ENCODE measurements around the gene MTARC2. TPM values are rescaled to one million over a fixed set of nuclear protein-coding genes. Genes with fewer than 3 reads are reported as not detected.
A peak's percentile ranks its signal among the peaks of the same experiment; 100 is the strongest.

MTARC2 gene
- total RNA-seq, 1 donor from 2014 or later: 23.5 TPM

DNA sequence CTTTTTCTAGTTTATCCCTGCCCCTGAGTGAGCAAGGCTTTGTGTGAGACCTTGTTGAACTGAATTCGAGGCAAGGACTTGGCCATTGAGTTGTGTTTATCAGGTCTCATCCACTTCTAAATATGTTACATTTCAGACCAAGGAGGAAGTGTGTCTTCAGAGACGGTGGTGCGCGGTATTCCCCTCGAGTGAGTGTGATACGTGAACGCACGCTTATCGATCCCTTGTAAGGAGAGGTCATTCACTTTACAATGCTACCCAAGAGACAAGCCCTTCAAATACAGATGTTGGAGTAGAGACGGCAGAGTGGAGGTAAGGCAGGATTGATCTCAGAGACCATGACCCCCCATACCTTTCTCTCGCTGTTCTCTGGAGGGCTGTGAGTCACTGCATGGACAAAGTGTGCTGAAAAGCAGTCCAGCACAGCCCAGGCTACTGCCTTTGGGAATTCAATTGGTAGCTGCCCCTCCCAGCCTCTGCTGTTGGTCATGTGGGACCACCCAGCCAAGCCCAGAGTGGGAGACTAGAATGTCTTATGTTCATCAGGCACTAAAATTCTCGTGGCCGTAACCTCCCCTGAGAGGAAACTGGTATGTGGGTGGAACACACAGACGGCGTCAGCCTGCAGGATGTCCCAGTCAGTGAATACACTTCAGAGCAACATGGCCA lies 22.3 kb downstream of the MTARC2 start:
- DNase-seq: no peak

DNA sequence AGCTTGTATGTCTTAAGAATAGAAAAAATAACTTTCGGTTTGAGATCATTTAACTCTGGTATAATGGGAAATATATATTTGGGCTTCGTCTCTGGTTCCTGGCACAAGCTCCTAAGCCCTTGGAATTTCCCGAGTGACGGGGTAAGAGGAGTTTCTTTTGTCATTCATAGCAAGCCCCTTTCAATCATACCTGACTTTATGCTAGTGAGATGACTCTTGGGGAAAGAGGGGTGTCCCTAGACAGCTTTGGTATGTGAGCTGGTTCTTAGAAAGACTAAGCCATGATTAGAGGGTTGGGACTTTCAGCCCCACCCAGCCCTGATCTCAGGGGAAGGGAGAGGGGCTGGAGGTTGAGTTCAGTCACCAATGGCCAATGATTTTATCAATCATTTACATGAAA lies 24.7 kb downstream of the MTARC2 start:
- DNase-seq: no peak

DNA sequence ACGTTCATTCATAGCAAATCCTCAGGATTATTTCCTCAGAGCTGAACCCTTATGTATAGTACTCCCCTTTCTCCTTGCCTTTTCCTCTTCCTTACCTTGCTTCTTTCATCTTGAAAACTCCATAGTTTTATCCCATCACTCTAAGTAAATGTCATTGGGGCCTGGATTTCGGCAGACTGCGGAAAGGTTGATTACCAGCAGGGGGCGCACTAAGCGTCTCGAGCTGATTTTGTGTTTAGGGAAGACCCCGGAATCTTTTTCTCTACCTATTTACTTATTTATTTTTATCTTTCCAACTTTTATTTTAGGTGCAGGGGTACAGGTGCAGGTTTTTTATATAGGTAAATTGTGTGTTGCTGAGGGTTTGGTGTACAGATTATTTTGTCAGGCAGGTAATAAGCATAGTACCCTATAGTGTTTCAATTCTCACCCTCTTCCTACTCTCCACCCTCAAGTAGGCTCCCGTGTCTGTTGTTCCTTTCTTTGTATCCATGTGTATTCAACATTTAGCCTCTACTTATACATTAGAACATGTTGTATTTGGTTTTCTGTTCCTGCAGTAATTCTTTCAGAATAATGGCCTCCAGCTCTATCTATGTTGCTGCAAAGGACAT lies 27.2 kb downstream of the MTARC2 start:
- peak; percentile 73 for DNase-seq

DNA sequence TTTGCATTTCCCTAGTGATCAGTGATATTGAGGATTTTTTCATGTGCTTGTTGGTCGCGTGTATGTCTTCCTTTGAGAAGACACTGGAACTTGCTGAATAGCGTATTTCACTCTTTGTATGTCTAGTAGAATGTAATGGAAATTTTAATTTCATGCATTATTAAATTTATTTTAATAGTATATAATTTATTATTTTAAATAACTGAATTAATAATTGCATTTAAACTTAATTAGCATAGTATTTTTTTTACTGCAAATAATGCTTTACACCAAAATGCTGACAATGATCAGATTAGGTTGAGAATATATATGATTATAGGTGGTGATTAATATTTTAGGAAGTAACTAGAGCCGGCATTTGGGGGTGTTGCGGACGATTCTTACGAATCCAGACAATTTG lies 28.1 kb downstream of the MTARC2 start:
- DNase-seq: no peak

DNA sequence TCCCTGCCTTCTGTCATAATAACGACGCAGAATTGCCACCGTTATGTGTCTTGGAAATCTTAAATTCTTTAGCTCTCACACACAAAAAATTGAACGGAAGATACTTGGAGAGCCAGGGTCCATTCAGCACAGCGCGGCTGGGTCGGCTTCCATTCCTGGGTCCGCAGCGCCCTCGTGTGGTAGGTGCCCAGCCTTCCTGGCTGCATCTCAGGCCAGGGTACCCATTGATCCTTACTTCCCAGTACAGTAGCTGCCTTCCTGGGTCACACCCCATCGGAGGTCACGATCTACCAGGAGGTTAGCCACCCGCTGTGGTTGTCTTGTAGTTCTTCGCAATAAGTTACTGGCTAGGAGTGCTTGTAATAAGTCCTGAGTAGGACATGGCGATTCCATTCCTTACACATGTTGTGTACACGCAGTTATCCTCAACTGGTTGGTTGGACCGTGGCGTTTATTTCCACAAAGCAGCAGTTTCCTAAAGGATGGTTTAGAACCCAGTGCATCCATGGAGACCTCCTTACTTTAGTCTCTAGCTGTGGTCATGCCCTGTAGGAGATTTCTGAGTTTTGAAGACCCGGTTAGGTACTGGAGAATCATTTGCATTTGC lies 28.7 kb downstream of the MTARC2 start:
- peak; percentile 87 for DNase-seq

DNA sequence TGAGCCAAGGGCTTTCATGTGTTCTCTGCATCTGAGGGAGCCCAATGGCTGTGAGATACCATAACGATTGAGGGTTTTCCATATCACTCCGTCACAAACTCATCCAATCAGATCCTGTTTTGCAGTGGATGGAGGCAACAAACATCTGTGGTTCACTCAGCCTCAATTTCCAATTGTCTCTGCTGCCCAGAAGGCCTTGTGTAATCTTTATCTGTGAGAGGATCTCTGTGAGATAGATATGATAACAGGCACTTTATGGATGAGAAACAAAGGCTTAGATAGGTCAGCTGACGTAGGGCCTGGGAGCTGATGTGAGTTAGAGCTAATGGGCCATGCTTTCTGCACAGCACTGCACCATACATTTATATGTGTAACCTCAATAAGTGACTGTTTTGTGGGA lies 35.3 kb downstream of the MTARC2 start:
- DNase-seq: no peak

DNA sequence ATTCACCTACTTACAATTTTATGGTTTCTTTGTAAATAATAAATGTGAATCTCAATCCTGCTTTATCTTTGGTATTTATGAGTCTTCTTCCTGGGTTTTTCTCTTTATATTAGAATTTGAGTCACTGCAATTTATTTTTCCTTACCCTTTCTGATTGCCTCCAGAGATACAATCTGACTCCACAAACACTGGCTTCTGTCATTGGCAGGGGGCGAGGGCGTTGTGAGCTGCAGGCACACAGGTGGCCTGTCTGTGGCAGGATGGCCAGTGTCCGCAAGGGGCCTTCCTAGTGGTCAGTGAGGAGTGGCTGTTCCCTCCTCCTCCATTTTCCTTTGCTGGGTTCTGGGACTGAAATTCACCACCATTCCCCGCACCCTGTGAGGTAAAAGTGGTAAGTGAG lies 36.6 kb downstream of the MTARC2 start:
- no peak for DNase-seq

DNA sequence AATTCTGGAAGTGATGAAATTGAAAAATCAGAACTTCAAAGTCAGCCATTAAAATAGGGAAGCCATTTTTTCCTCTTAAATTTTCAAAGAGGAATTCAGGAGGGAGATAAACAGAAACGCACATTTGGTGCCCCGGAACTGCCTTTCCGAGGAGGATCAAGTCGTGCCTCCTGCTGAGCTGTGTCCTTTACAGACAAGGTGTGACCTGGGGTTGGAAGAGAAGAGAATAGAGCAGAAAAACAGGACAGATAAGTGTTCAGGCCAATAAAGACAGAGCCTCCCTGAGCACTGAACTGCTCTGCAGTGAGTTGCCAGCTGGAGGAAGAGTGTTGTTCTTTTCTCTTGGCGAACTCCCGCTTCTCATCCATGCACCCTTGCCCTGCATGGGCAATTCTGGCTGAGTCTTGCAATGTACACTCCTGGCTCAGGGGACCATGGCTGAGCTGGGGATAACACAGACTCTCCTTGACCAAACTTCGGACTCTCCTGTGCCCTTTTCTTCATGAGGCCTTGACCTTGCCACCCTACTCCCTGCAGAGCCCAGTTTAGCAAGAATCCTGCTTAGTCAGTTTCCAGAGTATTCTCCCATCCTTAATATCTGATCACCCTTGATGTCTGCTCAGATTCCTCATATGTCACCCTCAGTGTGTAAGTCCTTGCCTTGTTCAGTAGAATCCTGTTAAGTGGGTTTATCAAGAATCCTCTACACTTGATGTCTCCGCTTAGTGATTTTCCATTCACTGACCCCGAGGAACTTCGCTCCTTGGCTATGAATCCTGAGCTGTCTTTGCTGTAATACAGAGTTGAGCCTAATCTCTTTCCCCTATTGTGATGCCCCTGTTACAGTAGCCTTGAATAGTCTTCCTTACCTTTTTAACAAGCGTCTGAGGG lies 37.3 kb downstream of the MTARC2 start:
- no peak for DNase-seq

DNA sequence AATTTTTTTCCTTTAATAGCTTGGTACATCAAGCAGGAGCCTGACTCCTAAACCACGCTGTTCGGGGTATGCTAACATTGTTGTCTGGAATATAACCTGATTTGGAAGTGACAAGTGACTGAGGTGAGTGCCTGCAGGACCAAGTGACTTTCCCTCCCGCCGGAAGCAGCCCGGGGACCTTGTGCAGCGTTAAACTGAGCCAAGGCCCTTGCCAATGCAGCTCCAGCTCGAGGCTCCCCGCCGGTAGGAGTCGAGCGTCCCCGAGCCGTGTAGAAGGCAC lies 37.9 kb downstream of the MTARC2 start:
- peak; percentile 14 for DNase-seq

DNA sequence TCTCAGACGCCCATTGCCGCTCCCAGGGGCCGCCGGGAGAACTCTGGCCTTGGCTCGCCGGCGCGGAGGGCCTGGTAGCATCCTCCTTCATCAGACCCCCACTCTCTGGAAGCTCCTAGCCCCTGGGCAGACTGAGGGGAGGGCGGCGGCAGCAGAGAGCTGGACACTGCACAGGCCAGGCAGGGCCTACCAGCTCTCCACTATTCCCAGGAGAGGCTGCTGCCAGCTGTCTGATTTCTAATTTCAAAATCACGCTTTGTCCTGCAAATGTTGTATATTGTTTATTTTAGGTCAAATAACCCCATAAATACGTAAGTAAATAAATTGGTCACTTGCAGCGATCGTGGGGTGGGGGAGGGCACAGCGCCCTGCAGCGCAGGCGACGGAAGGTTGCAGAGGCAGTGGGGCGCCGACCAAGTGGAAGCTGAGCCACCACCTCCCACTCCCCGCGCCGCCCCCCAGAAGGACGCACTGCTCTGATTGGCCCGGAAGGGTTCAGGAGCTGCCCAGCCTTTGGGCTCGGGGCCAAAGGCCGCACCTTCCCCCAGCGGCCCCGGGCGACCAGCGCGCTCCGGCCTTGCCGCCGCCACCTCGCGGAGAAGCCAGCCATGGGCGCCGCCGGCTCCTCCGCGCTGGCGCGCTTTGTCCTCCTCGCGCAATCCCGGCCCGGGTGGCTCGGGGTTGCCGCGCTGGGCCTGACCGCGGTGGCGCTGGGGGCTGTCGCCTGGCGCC lies 38.4 kb downstream of the MTARC2 start, which contains the start of gene MTARC1:
Gene MTARC1 (plus strand): TSS at position 577 of the 732 bp plus-strand sequence. CDS start 32 bp downstream, at position 609.
- DNase-seq: peak; percentile 57

DNA sequence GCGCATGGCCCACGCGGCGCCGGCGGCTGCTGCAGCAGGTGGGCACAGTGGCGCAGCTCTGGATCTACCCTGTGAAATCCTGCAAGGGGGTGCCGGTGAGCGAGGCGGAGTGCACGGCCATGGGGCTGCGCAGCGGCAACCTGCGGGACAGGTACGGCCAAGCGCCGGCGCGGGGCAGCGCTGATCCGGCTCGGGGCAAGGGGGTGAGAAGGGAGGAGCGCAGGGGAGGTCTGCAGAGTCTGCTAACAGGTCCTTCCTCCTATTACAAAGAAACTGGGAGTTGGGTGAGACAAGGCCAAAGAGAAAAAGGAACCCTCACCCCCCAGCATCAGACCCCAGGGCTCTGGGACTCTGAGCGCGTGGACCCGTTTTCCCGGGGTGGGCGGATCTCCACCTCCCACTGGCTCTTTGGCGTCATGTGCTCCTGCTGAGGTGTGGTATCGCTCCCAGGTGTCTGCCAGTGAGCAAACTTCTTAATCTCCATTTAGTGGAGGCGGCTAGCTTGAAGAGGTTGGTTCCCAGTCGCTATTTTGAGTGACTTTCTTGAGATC lies 39.0 kb downstream of the MTARC2 start:
- no peak for DNase-seq

DNA sequence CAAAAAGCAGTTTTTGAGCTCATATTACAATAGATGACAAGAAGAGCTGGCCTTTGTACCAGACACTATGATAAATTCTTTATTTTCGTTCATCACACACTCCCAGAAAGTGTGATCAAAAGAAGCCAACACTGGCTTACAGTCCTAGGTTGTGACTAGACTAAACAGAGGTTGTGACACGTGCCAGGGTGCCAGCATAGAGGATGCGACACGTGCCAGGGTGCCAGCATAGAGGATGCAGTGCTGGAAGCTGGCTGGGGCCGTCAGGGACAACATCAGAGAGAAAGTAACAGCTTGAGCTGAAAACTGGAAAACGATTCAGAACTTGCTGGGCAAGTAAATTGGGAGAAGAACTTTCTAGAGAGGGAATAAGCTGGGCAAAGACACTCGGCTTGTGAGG lies 40.8 kb downstream of the MTARC2 start:
- no peak for DNase-seq

DNA sequence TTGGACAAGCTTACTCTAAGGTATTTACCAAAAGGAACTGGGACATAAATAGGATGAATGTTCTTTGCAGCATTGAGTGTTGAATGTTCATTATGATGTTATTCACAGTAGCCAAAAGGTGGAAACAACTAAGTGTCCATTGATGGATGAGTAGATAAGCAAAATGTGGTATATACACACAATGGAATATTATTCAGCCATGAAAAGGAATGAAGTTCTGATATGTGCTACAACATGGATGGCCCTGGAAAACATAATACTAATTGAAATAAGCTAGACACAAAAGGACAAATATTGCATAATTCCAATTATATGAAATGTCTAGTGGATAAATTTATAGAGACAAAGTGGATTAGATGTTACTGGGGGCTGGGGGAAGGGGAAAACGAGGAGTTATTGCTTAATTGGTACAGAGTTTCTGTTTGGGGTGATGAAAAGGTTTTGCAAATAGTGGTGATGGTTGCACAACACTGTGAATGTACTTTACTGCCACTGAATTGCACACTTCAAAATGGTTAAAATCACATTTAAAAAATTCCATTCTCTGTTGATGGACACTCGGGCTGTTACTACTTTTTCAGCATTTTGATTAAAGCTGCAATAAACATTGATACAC lies 41.5 kb downstream of the MTARC2 start:
- DNase-seq: no peak

DNA sequence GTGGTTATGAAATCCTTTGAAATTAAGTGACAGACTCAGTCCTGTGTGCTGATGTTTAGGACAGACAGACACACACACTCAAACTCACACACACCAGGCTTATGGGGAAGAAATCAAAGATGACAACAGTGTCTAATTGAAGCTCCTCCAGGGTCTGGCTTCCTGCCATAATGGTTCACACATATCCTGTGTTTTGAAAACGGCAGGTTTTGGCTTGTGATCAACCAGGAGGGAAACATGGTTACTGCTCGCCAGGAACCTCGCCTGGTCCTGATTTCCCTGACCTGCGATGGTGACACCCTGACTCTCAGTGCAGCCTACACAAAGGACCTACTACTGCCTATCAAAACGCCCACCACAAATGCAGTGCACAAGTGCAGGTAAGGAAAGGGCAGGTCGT lies 43.2 kb downstream of the MTARC2 start:
- peak; percentile 60 for DNase-seq

DNA sequence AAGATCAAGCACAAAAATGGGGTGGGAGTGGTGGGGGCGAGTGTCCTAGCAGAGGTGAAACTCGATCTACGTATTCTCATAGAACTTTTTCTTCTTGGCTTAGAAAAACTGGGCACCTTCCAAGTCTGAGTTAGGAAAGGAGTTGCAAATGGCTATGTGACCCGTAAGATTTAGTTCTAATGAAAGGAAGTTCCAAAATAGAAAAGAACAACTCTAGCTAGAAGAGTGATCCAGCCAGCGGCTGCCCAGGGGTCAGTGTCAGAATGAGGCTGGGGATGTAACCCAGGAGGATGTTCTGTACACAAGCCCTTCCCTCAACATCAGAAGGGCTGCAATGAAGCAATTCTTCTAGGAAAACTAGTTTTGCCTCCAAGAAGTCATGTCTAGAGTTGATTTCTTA lies 43.8 kb downstream of the MTARC2 start:
- no peak for DNase-seq

DNA sequence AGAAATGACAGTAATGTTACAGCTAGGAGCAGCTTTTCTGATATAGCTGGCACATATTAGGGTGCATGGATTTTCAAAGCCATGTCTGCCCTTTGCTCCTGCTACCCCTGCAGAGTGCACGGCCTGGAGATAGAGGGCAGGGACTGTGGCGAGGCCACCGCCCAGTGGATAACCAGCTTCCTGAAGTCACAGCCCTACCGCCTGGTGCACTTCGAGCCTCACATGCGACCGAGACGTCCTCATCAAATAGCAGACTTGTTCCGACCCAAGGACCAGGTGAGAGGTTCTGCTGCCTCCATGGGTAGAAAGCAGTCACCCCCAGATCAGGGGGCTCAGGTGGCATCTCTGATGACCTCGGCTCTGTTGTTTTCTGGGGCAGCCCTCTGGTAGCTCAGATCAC lies 48.4 kb downstream of the MTARC2 start:
- no peak for DNase-seq

DNA sequence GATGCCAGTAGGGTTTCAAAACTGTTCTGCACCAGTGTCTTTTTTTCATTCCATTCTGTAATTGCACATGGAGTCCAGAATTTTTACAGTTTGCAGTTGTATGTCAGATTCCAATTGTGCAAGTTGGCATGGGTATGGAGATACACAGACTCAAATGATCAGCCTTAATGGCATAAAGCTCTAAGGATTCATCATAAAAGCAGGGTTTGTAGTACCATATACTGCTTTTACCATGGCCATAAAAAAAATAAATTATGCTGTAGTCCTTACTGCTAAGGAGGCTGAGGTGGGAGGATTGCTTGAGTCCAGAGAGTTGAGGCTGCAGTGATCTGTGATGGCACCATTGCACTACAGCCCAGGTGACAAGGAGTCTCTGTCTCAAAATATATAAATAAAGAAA lies 48.9 kb downstream of the MTARC2 start:
- no peak for DNase-seq

DNA sequence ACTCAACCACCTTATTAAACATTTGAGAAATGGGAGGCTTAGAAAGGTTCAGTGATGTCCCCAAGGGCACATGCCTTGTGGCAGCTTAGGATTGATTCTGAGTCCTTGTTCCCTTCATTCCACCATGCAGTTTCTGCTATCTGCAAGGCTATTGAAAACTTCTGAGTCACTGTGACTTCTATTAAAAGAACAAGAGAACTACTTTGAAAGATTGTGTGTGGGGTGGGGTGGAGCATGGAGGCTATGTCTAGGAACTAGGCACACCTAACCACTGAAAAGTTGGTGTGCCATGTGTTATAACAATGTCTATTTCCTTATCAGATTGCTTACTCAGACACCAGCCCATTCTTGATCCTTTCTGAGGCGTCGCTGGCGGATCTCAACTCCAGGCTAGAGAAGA lies 49.4 kb downstream of the MTARC2 start:
- DNase-seq: no peak

DNA sequence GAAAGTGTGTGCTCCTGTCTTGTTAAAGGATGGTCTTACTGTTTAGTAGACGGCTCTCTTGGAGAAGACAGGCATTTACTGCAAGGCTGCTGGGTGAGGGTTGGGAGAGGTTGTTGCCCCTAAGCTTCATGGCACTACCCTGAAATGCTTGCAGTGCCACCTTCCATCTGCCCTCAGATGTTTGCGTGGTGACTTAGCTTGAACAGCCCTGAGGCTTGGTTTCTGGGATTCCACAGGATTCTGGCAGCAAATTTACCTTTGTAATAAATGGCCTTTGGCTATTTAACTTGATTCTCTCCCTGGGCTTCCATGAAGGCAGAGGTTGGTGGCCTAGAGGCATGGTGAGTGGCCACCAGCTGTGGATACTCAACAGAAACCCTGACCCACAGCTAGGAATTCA lies 50.2 kb downstream of the MTARC2 start:
- DNase-seq: no peak

DNA sequence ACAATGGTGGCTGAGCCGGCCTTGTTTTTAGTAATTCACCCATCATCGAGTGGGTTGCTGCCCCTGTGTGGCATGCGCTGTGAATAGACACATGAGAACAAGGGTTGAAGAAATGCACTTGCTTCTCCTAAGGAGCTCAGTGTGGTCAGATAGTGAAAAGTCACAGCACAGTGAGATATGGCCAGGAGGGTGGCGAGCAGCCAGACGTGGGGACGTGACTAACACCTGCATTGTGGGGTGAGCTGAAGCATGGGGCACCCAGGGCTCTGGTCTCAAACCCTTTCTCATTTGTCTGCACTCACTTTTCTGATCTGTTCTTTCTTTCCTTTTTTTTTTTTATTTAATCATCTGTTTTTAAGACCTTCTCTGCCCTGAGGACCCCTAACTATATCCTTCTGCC lies 52.1 kb downstream of the MTARC2 start:
- DNase-seq: no peak

DNA sequence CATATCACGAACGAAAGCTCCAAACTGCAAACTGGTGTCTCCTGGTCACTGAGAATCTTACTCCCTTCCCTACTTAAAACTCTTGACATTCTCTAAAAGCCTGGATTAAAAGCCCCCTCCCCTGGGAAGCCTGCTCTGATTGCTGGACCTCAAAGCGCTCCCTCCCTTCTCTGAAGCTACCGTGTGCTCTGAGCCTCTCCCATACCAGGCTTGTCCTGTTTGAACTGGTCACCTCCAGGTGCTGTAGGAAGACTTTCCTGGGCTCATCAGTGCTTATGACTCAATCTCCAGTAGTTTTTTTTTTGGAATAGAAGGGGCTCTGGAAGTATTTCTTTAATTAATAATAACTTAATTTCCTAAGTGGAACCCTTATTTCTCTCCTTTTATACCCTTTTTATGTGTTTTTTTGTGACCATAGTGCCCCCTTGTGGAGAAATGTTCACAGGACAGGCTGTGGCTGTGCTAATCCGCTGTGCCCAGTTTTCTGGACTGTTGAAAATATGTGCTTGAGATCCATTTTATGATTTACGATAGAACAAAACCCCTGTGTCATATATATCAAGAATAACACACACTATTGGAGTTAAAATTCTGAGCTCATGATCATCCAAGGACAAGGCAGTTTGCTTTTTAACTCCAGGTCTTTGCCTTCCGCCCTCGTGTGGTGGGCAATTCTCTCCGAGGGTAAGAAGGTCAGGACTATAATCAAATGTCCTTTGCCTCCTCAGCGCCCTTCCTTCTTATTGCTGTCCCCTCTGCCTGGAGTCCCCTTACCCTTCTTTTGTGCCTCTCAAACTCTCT lies 55.5 kb downstream of the MTARC2 start:
- peak; percentile 75 for DNase-seq

Data from dermis blood vessel endothelial cell (primary cell).